ENCODE measurements around the gene SLC5A6. TPM values are rescaled to one million over a fixed set of nuclear protein-coding genes. Genes with fewer than 3 reads are reported as not detected.

The SLC5A6 gene
- polyA plus RNA-seq, 1 donor from 2014 or later, result 64.3 TPM

DNA sequence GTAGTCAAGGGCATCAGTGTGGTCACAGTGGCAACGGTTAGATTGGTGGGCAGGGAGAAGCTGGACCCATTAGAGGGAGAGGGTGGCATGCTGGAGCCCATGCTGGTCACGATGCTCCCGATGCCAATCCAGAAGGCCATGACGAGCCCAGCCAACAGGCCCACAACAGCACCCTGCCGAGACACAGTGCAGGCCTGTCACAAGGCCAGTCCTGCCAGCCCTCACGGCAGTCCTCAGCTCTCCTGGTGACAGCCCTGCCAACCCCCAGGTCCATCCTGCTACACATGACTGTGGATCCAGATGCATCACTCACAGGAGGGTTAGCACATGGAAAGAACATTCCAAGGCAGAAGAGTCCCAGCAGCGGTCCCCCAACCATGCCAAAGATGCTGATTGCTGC lies 10.4 kb downstream of the SLC5A6 start:
- Histone ChIP-seq H3K9me2 (ENCODE audit: insufficient read depth, low read length) (no peaks in the 10 kb centered on the region), H3K4me2 (ENCODE audit: low read length) (no peak overlapping the region), H3F3A (ENCODE audit: insufficient read depth, low read length, poor library complexity, severe bottlenecking) (no peaks in the 10 kb centered on the region), H4K20me1 (ENCODE audit: insufficient read depth) (no peaks in the 10 kb centered on the region), H3K4me3 (ENCODE audit: low read length) (no peak overlapping the region), H3K27ac (ENCODE audit: low read length) (no peak overlapping the region), H3K9ac (ENCODE audit: low read length) (no peak overlapping the region), H3K27me3 (ENCODE audit: insufficient read depth, low read depth, low read length) (no peaks in the 10 kb centered on the region), H3K9me3 (ENCODE audit: low read length) (no peaks in the 10 kb centered on the region), H3K79me2 (replicated peaks; ENCODE audit: insufficient read depth, low read length) (no peaks in the 10 kb centered on the region), H2AFZ (ENCODE audit: low read depth, low read length) (no peak overlapping the region), H3K36me3 (ENCODE audit: insufficient read depth, low read length) (peaks cover 3% of the 10 kb centered on the region)
- no peak for TF ChIP-seq RAD21 (conservative IDR thresholded peaks at IDR 0.05)
- no peak for TF ChIP-seq POLR2AphosphoS5 (IDR thresholded peaks at IDR 0.05)
- TF ChIP-seq TAF1 (IDR thresholded peaks at IDR 0.05; ENCODE audit: low read depth), result no peak
- no peak for TF ChIP-seq MXI1 (conservative IDR thresholded peaks at IDR 0.05; ENCODE audit: poor library complexity, severe bottlenecking)
- no peak for TF ChIP-seq EZH2 (IDR thresholded peaks at IDR 0.05; ENCODE audit: borderline replicate concordance, insufficient read depth, low read length, poor library complexity, severe bottlenecking)
- TF ChIP-seq, protein P1, sequence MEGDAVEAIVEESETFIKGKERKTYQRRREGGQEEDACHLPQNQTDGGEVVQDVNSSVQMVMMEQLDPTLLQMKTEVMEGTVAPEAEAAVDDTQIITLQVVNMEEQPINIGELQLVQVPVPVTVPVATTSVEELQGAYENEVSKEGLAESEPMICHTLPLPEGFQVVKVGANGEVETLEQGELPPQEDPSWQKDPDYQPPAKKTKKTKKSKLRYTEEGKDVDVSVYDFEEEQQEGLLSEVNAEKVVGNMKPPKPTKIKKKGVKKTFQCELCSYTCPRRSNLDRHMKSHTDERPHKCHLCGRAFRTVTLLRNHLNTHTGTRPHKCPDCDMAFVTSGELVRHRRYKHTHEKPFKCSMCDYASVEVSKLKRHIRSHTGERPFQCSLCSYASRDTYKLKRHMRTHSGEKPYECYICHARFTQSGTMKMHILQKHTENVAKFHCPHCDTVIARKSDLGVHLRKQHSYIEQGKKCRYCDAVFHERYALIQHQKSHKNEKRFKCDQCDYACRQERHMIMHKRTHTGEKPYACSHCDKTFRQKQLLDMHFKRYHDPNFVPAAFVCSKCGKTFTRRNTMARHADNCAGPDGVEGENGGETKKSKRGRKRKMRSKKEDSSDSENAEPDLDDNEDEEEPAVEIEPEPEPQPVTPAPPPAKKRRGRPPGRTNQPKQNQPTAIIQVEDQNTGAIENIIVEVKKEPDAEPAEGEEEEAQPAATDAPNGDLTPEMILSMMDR (IDR thresholded peaks at IDR 0.05; ENCODE audit: poor library complexity, severe bottlenecking), result no peak
- TF ChIP-seq, protein P2, sequence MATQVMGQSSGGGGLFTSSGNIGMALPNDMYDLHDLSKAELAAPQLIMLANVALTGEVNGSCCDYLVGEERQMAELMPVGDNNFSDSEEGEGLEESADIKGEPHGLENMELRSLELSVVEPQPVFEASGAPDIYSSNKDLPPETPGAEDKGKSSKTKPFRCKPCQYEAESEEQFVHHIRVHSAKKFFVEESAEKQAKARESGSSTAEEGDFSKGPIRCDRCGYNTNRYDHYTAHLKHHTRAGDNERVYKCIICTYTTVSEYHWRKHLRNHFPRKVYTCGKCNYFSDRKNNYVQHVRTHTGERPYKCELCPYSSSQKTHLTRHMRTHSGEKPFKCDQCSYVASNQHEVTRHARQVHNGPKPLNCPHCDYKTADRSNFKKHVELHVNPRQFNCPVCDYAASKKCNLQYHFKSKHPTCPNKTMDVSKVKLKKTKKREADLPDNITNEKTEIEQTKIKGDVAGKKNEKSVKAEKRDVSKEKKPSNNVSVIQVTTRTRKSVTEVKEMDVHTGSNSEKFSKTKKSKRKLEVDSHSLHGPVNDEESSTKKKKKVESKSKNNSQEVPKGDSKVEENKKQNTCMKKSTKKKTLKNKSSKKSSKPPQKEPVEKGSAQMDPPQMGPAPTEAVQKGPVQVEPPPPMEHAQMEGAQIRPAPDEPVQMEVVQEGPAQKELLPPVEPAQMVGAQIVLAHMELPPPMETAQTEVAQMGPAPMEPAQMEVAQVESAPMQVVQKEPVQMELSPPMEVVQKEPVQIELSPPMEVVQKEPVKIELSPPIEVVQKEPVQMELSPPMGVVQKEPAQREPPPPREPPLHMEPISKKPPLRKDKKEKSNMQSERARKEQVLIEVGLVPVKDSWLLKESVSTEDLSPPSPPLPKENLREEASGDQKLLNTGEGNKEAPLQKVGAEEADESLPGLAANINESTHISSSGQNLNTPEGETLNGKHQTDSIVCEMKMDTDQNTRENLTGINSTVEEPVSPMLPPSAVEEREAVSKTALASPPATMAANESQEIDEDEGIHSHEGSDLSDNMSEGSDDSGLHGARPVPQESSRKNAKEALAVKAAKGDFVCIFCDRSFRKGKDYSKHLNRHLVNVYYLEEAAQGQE (IDR thresholded peaks at IDR 0.05; ENCODE audit: borderline replicate concordance), result no peak
- no peak for TF ChIP-seq EP300 (conservative IDR thresholded peaks at IDR 0.05; ENCODE audit: poor library complexity, severe bottlenecking)

DNA sequence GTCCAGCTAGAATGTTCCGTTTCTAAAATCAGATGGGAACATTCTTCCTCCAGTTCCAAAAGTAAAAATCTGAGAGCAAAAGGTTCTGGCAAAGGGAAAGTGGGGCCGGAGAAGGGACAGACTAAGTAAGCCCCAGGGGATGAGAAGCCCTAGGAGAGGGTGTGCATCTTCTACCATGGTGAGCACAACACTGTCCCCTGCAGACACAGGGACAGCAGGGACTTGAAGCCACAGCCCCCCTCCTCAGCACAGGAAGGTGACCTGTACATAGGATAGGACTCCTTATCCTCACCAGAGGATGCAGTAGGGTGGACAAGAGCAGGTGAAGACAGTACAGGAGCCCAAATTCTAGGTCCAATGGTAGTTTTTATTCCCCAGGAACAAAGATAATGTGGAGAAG lies 12.8 kb downstream of the SLC5A6 start:
- no peak overlapping the region for H3K27ac ChIP-seq (ENCODE audit: low read length)
- H3K36me3 ChIP-seq (ENCODE audit: insufficient read depth, low read length), result no peaks in the 10 kb centered on the region
- H3K27me3 ChIP-seq (ENCODE audit: insufficient read depth, low read depth, low read length), result no peaks in the 10 kb centered on the region
- H3F3A ChIP-seq (ENCODE audit: insufficient read depth, low read length, poor library complexity, severe bottlenecking), result no peaks in the 10 kb centered on the region
- TF ChIP-seq EZH2 (IDR thresholded peaks at IDR 0.05; ENCODE audit: borderline replicate concordance, insufficient read depth, low read length, poor library complexity, severe bottlenecking), result no peak
- TF ChIP-seq EP300 (conservative IDR thresholded peaks at IDR 0.05; ENCODE audit: poor library complexity, severe bottlenecking), result no peak
- TF ChIP-seq POLR2AphosphoS5 (IDR thresholded peaks at IDR 0.05), result no peak
- TF ChIP-seq RAD21 (conservative IDR thresholded peaks at IDR 0.05), result no peak
- no peak for TF ChIP-seq MXI1 (conservative IDR thresholded peaks at IDR 0.05; ENCODE audit: poor library complexity, severe bottlenecking)
- no peak for TF ChIP-seq SMC3 (conservative IDR thresholded peaks at IDR 0.05; ENCODE audit: poor library complexity)
- TF ChIP-seq, protein P2 (IDR thresholded peaks at IDR 0.05; ENCODE audit: borderline replicate concordance), result no peak
- TF ChIP-seq, protein P1 (IDR thresholded peaks at IDR 0.05; ENCODE audit: poor library complexity, severe bottlenecking), result no peak
- TF ChIP-seq TAF1 (IDR thresholded peaks at IDR 0.05; ENCODE audit: low read depth), result no peak
- H3K4me3 ChIP-seq (ENCODE audit: low read length), result no peak overlapping the region
- no peak overlapping the region for H2AFZ ChIP-seq (ENCODE audit: low read depth, low read length)
- H3K9me2 ChIP-seq (ENCODE audit: insufficient read depth, low read length), result no peaks in the 10 kb centered on the region
- no peaks in the 10 kb centered on the region for H3K79me2 ChIP-seq (replicated peaks; ENCODE audit: insufficient read depth, low read length)
- H3K4me2 ChIP-seq (ENCODE audit: low read length), result no peak overlapping the region
- H3K9ac ChIP-seq (ENCODE audit: low read length), result no peak overlapping the region
- H3K9me3 ChIP-seq (ENCODE audit: low read length), result no peaks in the 10 kb centered on the region
- H4K20me1 ChIP-seq (ENCODE audit: insufficient read depth), result no peaks in the 10 kb centered on the region
